Left lung (tissue), 10 donors: Measurements from ENCODE around the gene SND1. TPM values are rescaled to one million over a fixed set of nuclear protein-coding genes. Genes with fewer than 3 reads are reported as not detected.

Experiments
- ATAC-seq: fragments of 200-7000 bp; cut with Tn5 transposase; one replicate; pipeline ENCODE4 v1.9.1; 2020; ENCODE audit warnings: moderate library complexity
- DNase-seq, 4 donors: peaks; one replicate each; pipeline ENCODE4 v3.0.0-alpha.2; 2013 to 2020
- H3K27ac ChIP-seq, 2 donors: fragments of 200-600 bp; sonication (generic) in 1 of 2; one replicate each; pipeline versions ENCODE4 v1.5.0 to v1.8.0; 2020 to 2021
- H3K27me3 ChIP-seq, 2 donors: fragments of 200-600 bp; sonication (generic) in 1 of 2; one replicate each; pipeline versions ENCODE4 v1.5.0 to v1.8.0; 2020 to 2021
- H3K36me3 ChIP-seq, 2 donors: fragments of 200-600 bp; sonication (generic) in 1 of 2; one replicate each; pipeline versions ENCODE4 v1.5.0 to v1.8.0; 2020 to 2021
- H3K4me1 ChIP-seq, 2 donors: fragments of 200-600 bp; one replicate each; pipeline ENCODE4 v1.8.0; 2021
- H3K4me3 ChIP-seq, 2 donors: fragments of 200-600 bp; sonication (generic) in 1 of 2; one replicate each; pipeline versions ENCODE4 v1.5.0 to v1.8.0; 2020 to 2021; ENCODE audit warnings: mild to moderate bottlenecking in 1 of 2
- H3K9me3 ChIP-seq, 2 donors: fragments of 200-600 bp; sonication (generic) in 1 of 2; one replicate each; pipeline versions ENCODE4 v1.5.0 to v1.8.0; 2020 to 2021
- CTCF ChIP-seq, 2 donors: fragments of 200-600 bp; sonication (generic) in 1 of 2; IDR thresholded peaks; one replicate each; pipeline versions ENCODE4 v1.5.0 to v1.8.0; 2021; ENCODE audit warnings: antibody characterized with exemption in 2 of 2
- intact Hi-C, 2 donors: fragments of 100-400 bp; cut with DNase I; formaldehyde crosslinking; loops; one replicate each; pipeline versions ENCODE4 v1.11.2 to v1.14.2; 2022
- polyA plus RNA-seq, 6 donors: library from polyadenylated mRNA; unstranded; fragments of 120-200 nt; gene quantifications; one replicate each; pipeline ENCODE4 v1.2.1, GENCODE V29; 2013; ENCODE audit not compliant: insufficient read length in 6 of 6
- total RNA-seq, 2 donors: library from RNA; stranded (reverse); fragmentation: NEBNext Ultra II Directional; extraction: Animal tissue kit (Norgen Biotek cat#: 25700); gene quantifications; one replicate each; pipeline ENCODE4 v1.2.1, GENCODE V29; 2021
- donor health status: DM: no; HTN: yes; CAD: no.
- donor health status: DM: no; HTN: no; CAD: no.

Gene SND1
- total and polyA plus RNA-seq, 8 donors = 141 to 229 (median 156) TPM

- H3K9me3 ChIP-seq = no peaks in the 10 kb centered on the region
- peaks cover under 1 to 45% of the 10 kb centered on the region in 2 donors for H3K4me1 ChIP-seq
- ATAC-seq (no peak), DNase-seq (no peak)
- no peaks in the 10 kb centered on the region for H3K27me3 ChIP-seq
- intact Hi-C loops = no loop called here
- TF ChIP-seq CTCF (IDR thresholded peaks at IDR 0.05) = no peak
- no peaks in the 10 kb centered on the region for H3K36me3 ChIP-seq
- H3K27ac ChIP-seq = no peak overlapping the region
- H3K4me3 ChIP-seq = no peak overlapping the region
These were observed 169.2 kb downstream of the SND1 start for GRCh38 chr7:127821146-127821545.

GRCh38 chr7:127822822-127823508, 171.0 kb downstream of the SND1 start:
- DNase-seq (peak in 1 of 4 donors; percentile 56), ATAC-seq (peak; percentile 91)
- Histone ChIP-seq H3K4me3 (no peak overlapping the region), H3K4me1 (peaks cover 0 to 35% of the 10 kb centered on the region in 2 donors), H3K9me3 (no peaks in the 10 kb centered on the region), H3K27me3 (no peaks in the 10 kb centered on the region), H3K27ac (no peak overlapping the region), H3K36me3 (no peaks in the 10 kb centered on the region)
- no peak for TF ChIP-seq CTCF (IDR thresholded peaks at IDR 0.05)
- intact Hi-C loops = no loop called here

- Histone ChIP-seq H3K4me1 (peaks cover 0 to 26% of the 10 kb centered on the region in 2 donors), H3K9me3 (no peaks in the 10 kb centered on the region), H3K27me3 (no peaks in the 10 kb centered on the region), H3K36me3 (no peaks in the 10 kb centered on the region), H3K27ac (no peak overlapping the region), H3K4me3 (no peak overlapping the region)
- no peak for TF ChIP-seq CTCF (IDR thresholded peaks at IDR 0.05)
- DNase-seq (no peak), ATAC-seq (no peak)
- intact Hi-C loops = no loop called here
These were observed 172.7 kb downstream of the SND1 start for GRCh38 chr7:127824682-127825081.

GRCh38 chr7:127828843-127829500, 177.0 kb downstream of the SND1 start:
- Histone ChIP-seq H3K36me3 (no peaks in the 10 kb centered on the region), H3K27ac (no peak overlapping the region), H3K4me3 (no peak overlapping the region), H3K27me3 (no peaks in the 10 kb centered on the region), H3K4me1 (peaks cover 0 to 12% of the 10 kb centered on the region in 2 donors), H3K9me3 (no peaks in the 10 kb centered on the region)
- no peak for TF ChIP-seq CTCF (IDR thresholded peaks at IDR 0.05)
- intact Hi-C loops = no loop called here
- DNase-seq (no peak), ATAC-seq (no peak)

- H3K4me3 ChIP-seq = no peak overlapping the region
- H3K9me3 ChIP-seq = no peaks in the 10 kb centered on the region
- no peak overlapping the region for H3K27ac ChIP-seq
- no peaks in the 10 kb centered on the region for H3K27me3 ChIP-seq
- peaks cover 0 to 18% of the 10 kb centered on the region in 2 donors for H3K4me1 ChIP-seq
- intact Hi-C loops = no loop called here
- no peaks in the 10 kb centered on the region for H3K36me3 ChIP-seq
- DNase-seq (no peak), ATAC-seq (no peak)
- no peak for TF ChIP-seq CTCF (IDR thresholded peaks at IDR 0.05)
These were observed 179.6 kb downstream of the SND1 start for GRCh38 chr7:127831318-127832219.
